ENCODE results near the gene GIPC3.

GIPC3 gene

DNA sequence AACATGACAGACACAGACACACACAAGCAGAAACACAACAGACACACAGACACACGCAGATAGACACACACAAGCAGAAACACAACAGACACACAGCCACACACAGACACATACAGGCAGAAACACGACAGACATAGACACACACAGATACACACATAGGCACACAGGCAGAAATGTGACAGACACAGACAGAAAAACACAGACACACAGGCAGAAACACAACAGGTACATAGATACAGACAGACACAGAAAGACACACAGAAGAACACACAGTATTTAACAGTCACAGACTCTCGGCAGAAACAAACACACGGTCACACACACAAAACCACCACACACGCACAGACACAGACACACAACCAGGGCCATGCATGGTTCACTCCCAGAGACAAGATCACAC lies 20.5 kb downstream of the GIPC3 start:
- DNase-seq: no peak

DNA sequence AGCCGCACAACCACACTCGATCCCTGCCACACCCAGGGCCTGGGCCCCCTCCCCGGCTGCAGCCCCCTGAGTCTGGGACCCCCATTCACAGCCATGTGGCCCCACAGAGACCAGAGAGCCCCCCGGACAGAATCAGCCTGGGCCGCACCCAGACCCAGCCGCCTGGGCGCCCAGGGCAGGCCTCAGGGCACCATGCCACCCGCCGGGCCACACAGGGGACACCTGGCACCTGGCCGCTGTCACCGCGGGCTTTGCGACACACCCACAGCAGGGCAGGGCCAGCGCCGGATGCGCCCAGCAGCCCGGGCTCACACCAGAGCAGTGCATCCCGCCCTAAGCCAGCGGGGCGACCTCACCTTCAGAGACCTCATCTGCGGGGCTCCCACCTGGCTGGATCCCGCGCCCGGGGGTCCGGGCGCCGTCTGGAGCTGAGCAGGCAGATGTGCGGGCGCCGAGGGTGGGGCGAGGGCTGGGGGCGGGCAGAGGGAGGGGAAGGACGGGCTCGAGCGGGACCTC lies 21.0 kb downstream of the GIPC3 start:
- DNase-seq: no peak

DNA sequence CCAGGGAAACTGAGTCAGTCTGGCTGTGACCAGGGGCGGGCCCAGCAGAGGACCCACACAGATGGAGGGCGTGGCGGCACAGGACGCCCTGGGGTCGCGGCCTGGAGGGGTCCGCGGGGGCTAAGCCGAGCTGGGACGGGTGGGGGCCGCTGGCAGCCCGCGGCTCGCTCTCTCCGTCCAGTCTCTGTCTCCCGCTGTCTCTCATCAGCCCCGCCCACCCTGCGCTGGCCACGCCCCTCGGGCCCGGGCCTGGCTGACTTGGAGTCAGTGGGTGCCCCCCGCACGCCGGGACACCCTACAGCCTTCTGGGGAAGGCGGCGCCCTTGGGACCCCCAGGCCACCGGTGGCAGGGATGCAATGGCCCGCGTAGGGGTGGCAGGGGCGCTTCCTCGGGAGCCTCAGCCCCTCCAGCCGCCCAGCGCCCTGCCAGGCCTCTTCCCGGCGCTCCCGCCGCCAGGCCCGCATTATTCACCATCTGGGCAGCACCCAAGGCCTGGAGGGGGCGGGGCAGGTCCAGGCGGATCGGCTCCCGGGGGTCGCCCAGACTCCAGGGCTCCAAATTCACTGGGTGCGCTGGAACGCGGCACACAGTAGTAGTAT lies 21.5 kb downstream of the GIPC3 start, which contains the start of gene TBXA2R:
Gene TBXA2R, minus strand, starts transcription at position 186 of the 600 bp plus-strand sequence. CDS start 6,241 bp downstream, outside the sequence.
- DNase-seq: no peak

DNA sequence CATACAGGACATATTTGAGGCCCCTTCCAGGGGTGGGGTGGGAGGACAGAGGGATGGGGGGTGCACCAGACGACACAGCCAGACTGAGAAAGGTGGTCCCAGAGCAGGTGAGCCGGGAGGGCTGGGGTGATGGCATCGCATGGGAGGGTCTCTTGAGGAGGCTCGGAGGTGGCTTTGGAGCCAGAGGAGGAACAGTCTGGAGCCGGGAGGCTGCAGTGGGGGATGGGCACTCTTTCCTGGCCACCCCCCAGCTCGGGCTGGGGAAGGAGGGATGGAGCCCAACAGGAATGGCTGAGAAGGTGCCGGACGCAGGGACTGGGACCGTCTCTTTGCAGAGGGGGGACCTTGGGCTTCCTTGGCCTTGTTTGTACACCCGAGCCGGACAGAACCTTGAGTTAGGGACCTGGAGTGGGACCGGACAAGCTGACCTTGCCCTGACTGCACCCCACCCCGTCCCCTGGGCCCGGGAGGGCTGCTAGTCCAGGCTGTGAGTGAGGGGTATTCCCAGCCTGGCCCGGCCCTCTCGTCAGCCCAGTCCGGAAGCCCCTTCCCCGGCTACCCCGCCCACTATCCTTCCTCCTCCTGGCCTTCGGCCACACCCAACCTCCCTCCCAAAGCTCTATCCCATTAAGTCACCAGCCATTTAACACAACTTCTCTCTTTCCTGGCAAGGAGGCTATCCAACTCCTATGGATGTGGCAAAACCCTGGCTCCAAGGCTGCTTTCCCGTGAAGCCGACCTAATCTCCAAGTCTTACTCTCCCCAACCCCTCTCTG lies 22.2 kb downstream of the GIPC3 start:
- DNase-seq: no peak

DNA sequence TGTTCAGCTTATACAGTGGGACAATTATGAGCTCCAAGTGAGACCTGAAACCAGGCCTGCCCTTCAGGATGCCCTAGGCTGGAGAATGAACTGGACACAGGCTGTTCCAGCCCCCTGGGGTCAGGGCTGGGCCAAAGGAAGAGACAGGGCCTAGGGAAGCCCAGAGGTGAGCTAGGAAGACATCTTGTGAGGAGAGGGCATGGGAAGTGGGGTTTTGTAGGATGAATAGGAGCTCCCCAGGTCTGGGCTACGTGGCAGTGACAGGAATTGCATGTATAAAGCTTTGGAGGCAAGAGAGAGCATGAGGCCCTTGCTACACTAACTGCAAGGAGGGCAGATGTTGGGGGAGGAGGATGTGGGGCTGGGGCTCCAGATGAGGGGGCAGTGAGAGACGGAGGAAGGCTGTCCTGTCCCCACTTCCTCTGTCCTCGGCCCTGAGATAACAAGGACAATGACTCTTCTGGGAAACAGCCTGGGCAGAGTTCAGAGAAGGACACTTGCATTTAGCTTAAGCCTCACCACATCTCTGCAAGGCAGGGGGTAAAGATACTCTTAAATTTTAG lies 22.9 kb downstream of the GIPC3 start:
- DNase-seq: no peak

DNA sequence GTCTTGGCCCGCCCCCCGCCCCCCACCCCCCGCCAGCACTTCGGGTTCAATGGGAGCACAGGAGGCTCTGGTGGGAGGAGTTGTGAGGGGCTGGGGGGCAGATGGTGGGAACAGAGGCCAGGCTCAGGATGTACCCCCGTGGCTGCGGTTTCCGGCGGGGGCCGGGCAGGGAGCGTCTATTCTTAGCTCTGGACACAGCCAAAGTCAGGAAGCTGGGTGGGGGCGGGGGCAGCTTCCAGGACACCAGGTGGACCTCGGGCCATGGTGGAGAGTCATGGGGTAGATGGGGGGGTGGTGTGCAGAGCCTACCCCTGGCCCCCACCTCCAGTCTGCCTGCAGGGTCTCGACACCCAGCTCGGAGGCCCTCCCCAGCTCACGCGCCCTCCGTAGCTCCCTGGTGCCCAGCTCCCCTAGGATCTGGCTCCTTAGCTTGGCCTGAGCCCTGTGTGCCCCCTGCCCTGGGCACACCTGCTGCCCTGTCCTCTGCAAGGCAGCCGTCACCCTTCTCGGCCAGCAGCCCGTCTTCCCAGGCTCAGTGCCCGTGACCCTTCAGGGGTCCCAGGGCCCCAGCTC lies 23.6 kb downstream of the GIPC3 start:
- DNase-seq: no peak

DNA sequence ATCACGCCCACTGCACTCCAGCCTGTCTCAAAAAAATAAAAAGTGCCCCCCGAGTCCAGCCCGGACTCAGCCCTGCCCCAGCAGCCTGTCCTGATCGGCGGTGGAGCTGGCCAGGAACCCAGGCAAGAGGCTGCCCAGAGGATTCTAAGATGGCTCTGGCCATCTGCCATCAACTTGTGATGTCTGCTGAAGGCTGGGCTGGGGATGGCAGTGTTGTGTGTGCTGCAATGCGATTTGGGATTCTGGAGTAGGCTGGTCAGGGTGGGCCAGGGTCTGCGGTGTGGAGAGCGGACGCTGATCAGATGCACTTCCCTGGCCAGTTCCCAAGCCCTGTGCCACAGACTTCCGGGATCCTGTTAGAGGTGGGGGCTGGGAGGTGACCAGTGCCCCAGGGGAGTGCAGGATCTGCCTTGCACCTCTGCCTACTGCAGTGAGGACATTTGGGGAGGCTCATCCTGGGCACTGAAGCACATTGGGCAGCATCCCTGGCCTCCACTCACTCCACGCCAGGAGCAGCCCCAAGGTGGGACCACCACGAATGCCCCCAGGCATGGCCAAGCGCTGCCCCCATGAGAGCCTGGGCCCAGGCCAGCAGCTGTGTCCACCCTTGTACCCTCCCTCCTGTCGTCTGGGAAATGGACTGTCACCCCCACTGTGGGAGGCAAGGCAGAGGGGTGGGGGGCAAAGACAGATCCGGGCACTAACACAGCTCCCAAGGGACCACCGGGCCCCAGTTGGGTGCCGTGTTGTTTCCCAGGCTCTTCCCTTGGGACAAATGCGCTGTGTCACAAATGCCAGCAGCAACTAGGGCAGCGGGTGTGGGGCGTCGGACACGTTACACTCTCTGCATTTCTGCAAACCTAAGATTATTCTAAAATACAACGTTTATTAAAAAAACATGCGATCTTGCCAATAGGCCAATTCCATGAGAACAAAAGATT lies 24.8 kb downstream of the GIPC3 start:
- no peak for DNase-seq

DNA sequence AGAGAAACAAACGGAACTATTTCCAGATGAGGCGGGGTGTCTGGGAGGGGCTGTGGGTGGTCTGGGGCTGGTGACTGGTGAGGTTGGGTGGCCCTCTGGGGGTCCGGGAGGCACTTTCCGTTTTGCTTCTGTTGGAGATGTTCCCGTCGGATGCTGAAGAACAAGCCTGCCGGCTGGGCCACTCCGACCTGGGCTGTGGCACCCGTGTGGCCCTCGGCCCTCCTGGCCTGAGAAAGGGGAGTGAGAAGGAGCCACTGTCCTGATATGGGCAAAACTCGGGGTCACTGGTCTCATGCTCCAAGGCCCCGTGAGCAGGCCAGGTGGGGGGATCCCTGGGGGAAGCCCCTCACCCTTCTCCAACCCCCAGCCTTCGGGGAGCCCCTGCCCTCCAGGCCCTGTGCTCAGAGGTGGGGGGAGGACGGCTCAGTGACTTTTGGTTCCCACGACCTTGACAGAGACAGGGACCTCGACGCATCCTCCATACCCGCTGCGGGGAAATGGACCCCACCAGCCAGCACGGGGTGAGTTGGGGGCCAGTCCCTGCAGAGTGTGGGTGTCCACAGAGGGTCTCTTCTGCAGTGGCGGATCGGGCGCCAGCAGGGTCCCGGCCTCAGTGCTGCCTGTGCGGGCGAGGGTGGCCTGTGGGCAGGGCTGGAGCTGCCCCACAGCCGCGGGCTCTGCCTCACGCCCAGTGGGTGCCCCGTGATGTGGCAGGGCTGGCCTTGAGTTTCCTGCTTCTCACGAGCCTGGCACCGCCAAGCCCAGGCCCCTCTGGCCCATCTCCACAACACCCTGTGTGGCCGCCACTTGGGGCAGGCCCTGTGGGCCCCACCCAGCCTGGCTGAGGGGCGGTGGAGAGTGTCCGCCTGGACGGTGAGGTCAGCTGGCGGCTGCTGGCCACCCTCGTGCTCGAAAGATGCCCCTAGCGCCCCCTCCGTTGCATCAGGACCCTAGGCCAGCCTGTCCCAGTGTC lies 25.8 kb downstream of the GIPC3 start:
- DNase-seq: no peak

DNA sequence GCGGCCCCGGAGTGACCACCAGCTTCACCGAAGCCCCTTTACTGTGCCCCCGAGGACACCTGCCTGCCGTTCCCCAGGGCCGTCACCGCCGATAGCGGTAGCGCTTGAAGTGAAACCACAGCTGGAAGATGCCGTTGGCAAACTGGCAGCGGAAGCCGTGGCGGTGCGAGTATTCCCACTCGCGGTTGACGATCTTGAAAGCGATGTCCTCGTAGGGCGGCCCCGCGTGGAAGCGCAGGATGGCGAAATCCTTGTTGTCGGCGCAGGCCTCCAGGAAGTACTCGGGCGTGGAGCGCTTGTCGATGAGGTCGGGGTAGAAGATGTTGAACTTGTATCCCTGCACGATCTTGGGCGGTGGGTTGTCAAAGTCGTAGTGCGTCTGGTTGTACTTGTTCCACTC lies 26.6 kb downstream of the GIPC3 start:
- no peak for DNase-seq

DNA sequence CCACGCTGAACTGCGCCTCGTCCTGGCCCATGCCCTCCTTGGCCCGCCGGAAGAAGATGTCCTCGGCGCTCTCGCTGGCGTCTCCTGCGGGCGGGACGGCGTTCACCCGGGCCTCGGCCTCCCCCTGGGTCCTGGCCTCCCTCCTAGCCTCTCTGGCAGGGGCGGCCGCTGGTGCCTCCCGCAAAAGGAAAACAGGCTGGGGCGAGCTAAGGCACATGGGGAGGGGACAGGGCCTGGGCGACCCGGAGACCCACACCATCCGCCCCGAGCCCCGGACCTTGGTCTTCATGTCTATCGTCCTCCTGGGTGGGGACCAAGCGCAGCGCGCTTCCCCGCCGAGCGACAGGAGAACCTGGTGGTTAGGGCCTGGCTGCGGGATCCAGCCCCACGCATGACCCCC lies 27.1 kb downstream of the GIPC3 start:
- DNase-seq: no peak

DNA sequence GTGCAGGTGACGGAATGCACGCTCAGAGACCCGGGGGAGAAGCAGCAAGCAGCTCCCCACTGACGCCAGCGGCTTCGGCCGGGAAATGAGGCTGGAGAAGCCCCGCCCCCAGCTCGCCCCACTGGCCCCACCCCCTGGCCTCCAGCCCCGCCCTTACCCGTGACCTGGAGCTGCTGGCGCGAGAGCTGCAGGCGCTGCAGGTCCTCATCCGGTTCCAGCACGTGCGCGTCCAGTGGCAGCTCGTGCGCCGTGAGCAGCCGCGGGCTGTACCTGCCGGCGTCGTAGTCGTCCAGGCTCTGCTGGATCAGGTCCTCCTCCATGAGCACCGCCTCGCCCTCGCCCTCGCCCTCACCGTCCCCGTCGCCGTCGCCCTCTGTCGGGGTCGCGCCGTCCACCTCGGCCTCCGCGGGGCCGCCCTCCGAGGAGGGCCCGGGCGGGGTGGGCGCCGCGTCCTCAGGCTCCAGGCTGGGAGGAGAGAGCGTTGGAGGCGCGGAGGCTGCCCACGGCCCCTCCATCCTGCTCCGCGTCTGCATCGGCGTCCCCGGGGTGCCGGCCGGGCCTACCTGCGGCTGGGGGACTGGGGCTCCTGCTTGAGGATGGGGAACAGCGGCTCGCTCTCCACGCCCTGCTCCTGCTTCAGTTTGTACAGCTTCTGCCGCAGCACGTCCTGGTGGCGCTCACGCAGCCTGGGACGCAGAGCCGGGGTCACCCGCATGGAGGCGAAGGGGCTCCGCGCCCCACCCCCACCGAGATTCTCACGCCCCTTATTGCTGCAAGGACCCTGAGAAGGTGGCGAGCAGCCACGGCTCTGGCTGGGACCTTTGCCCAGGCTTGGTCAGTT lies 27.8 kb downstream of the GIPC3 start:
- DNase-seq: no peak

DNA sequence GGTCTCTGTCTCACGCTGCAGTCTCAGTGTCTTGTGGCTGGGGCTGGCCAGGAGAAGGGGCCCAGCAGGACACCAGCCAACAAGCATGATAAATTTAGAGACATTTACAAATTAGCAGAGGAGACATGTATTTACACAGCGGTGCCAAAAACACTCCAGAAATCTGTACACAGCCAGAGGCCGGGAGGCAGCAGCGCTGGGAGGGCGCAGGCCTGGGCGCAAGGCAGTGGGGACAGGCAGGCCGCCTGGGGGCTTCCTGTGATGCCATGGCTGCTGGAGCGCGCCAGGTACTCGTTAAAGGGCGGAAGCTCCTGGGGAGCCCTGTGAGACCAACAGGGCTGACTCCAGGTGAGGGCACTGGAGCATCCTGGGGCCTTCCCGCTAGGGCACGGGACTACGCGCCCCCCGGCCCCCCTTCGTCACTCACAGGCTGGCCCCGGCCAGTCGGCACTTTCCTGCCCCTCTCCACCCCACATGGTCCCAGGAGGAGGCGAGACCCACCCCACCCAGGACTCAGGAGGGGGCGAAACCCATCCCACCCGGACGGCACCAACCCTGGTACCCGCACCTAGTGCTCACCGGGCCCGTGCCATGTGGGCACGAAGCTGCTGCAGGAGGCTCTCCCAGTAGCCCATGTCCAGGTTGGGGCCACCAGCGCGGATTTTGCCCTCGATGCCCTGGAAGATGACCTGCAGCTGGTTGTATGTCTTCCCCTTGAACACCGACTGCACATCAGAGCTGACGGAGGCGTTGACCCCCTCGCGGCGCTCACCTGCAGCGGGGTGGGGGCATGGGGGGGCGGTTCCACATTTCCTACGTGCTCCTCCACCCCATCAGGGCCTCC lies 28.8 kb downstream of the GIPC3 start:
- no peak for DNase-seq

DNA sequence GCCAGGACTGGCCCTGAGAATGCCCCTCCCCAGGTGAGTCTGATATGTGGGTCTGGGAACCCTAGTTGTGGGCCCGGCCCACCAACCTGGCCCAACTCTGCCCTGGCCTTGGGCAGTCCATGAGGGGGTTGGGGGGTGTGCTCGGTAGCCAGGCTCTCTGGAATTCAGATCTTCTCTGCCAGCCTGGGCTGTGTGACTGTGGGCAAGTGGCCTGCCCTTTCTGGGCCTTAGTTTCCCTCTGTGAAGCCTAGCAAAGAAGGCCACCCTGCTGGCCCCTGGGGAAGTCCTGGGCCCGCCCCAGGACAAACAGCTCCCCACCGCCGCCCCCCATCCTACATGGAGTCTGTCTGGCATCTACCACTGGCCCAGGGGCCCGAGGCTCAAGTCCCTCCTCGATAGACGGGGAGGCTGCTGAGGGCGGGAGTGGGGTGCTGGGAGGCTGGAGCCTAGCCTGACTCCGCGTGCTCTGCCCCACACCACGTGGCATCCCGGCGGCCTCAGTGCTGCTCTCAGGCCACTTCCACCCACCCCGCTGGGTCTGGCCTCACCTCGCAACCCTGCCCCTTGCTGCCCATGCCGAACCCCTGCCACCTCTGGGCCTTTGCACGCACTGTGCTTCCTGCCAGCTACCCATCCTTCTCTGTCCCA lies 29.7 kb downstream of the GIPC3 start:
- no peak for DNase-seq

DNA sequence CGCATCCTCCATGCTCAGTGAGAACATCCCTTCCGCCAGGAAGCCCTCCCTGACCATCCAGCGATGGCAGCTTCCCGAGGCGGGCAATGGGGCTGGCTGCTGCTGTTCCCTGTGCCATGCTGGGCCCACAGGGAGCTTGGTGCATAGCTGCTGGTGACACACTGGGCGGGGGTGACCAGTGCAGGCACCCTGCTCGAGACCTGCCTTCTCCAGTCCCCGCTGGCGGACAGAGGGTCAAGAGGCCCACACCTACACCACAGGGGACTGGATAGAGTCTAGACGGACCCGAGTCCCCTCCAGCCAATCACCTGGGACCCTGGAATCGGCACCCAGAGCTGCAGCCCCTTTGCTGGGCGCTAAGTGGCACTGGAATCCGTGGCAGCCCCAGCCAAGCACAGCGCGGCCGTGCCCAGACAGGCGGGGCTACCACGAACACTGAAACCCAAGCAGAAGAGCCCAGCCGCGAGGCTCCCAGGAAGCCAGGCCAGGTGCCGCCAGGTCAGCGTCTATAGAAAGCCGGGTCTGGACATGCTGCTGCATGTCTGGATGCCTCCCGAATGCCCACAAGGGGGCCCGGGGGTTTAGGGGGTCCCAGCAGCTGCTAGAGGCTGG lies 30.4 kb downstream of the GIPC3 start:
- DNase-seq: no peak

DNA sequence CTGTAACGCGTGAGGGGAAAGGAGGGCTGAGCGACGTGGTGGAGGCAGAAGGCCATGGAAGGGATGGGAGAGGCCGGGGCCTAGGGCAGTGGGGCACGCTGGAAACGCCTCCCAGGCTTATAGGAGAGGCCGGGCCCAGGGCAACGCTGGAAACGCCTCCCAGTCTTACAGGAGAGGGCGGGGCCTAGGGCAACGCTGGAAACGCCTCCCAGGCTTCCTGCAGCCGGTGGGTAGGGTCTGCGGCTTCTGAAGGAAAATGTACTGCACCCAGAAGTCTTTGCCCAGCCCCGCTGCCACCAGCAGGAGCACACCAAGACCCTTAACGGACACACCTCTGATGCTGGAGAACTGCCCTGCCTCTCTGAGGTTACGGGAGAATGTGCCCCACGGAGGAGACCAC lies 32.2 kb downstream of the GIPC3 start:
- no peak for DNase-seq

DNA sequence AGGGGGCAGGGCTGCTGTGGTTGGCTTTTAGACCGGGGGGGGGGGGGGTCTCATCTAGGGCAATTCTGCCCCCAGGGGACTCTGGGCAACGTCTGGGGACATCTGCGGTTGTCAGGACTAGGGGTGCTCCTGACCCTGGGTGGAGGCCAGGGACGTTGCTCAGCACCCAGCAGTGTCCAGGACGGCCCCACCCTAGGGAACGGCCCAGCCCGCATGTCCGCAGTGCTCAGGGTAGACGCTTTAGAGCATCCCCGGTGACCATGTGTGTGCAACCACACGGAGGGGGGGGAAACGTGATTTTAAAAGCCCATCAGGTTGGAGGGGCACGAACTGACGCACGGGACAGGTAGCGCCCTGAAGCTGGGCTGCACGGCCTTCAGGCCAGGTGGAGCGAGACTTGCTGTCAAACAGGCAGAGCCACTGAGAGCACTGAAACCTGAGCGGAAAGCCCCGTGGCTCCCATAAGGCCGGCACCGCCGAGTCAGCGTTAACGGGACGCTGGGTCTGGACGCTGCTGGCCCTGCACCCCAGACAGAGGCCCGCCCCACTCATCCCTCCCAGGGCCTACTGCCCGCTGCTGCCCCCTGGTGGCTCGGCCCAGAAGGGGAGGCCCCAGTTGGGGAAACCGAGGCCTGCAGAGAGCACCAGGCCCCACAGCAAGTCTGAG lies 33.0 kb downstream of the GIPC3 start:
- DNase-seq: no peak

DNA sequence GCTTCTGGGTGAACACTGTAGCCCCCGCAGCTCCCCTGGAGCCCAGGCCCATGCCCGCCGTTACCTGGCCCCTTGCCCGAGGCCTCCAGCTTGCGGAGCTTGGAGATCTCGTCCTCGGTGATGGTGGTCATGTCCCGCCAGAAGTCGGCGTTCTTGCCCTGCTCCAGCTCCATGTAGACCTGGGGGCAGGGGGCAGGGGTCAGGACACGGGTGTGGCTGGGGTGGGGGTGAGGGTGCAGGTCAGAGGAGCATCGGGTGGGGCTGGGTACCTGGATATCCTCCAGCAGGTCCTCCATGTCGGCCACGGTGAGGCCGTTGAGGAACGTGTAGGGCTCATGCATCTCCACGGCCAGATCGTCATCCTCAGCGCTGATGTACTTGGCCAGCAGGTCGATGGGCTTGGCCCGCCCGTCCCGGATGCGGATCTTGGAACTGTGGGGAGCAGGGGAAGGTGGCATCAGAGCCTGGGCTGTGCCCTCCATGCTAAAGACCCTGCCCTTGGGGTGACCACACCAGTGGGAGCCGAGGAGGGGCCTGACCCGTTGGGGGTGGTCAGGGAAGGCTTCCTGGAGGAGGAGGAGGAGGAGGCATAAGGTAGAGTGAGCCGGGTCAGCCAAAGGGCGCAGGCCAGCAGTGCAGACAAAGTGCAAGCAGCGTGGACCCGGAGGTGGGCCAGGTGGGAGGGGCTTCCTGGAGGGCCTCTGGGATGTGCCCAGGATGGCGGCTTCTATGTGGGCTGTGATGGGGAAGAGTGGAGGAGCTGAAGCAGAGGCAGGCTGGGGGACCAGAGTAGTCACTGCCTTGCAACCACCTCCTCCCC lies 33.7 kb downstream of the GIPC3 start:
- no peak for DNase-seq
